GM13977 (cell line): ENCODE measurements around the gene TECTB.

Source experiments
- DNase-seq: peaks from one replicate; pipeline ENCODE4 v3.0.0; 2012; ENCODE audit warnings: low spot score
- CTCF ChIP-seq: IDR thresholded peaks from 2 replicates; pipeline ENCODE4 v1.5.1; 2012; ENCODE audit warnings: mild to moderate bottlenecking, control low read depth; ENCODE audit not compliant: insufficient read depth; ENCODE audit errors: extremely low read depth, missing control alignments
- in situ Hi-C: fragments of 300-500 bp; cut with MboI; formaldehyde crosslinking; loops from one replicate; pipeline ENCODE4 v1.12.0; 2022; ENCODE audit warnings: low sequenced_read_pairs, low pct_unique_long_range_greater_than_20kb, mixed read lengths, inconsistent platforms; ENCODE audit not compliant: unreplicated experiment

The TECTB gene

GRCh38 chr10:112345743-112346142, 62.5 kb downstream of the TECTB start:
- TF ChIP-seq CTCF, result no peak
- no peak for DNase-seq
- in situ Hi-C loops, result no loop called here

GRCh38 chr10:112346774-112347173, 63.6 kb downstream of the TECTB start:
- no peak for TF ChIP-seq CTCF
- DNase-seq, result no peak
- in situ Hi-C loops, result no loop called here

- in situ Hi-C loops, result no loop called here
- no peak for TF ChIP-seq CTCF
- DNase-seq, result no peak
These were observed 64.8 kb downstream of the TECTB start for GRCh38 chr10:112347709-112348671.

- no peak for TF ChIP-seq CTCF
- in situ Hi-C loops, result no loop called here
- DNase-seq, result no peak
These were observed 65.6 kb downstream of the TECTB start for GRCh38 chr10:112348759-112349158.

GRCh38 chr10:112349521-112350085, 66.4 kb downstream of the TECTB start:
- DNase-seq, result no peak
- in situ Hi-C loops, result no loop called here

GRCh38 chr10:112351146-112351545, 67.9 kb downstream of the TECTB start:
- DNase-seq, result no peak
- in situ Hi-C loops, result no loop called here
- no peak for TF ChIP-seq CTCF

More at GRCh38 chr10:112349521-112350085, 66.4 kb downstream of the TECTB start:
- no peak for TF ChIP-seq CTCF
